NCI-H2196 treated with DMSO at 0.1 percent for 48 hours (cell line): ENCODE data around the gene OMA1.
"Not testable (repeated sequence)": the region's sequence is repeated elsewhere in the genome, so short reads cannot be mapped to it uniquely, and the experiment has no call there.

Source experiments
- DNase-seq: peaks from one replicate; lab custom pipeline; 2025; ENCODE audit not compliant: unreplicated experiment; lab: John Stamatoyannopoulos, UW

OMA1 gene

DNA sequence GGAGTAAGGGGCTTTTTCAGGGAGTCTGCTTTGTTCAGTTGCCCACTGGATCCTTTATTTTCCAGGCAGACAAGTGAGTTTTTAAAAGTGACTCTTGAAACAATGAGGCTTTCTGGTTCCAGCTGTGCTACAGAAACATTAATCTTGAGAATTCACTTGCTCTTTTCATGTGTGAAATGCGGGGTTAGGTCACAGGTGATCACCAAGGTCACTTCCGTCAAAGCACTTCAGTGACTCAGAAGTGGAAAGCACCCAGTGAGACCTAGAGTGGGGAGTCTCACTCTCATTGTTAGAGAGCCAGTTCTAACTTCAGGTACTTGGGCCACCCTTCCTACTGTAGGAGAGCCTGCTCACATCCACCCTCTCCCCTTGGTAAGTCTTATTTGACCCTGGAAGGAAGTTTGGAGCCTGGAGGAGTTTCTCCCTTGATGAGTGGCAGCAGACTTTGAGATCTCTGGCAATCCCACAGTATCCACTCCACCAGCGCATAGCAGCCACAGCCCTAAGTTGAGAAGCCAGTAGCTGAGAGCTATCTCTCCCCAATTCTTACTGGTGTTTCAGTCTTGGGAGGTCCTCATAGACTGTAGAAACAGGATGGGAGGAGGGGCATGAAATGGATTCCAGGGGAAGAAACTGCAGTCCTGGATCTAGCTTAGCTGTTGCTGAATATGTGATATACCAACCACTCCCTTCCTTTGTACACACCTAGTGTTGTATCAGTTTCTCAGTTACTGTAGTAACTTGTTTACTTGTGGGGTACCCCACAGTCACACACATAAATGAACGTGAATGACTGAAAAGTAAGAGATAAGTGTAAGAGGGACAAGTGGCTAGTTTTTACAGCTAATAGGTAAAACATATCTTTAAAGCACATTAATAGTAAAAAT, 27.4 kb upstream of the OMA1 start:
- no peak for DNase-seq

DNA sequence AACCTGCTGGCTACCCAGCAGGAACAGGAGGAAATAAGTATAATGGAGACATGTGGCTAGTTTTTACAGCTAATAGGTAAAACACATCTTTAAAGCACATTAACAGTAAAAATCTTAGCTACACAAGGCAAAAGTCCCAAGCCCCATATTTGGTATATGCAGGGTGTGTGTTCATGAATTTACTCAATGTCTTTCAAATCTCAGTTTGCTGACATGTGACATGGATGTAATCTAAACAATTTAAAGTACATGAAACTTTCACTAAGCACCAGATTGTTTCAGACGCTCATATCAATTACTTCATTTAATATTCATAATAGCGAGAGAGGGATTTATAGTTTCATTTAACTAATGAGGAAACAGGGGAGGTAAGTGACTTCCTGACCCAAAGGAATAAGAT, 26.6 kb upstream of the OMA1 start:
- no peak for DNase-seq

DNA sequence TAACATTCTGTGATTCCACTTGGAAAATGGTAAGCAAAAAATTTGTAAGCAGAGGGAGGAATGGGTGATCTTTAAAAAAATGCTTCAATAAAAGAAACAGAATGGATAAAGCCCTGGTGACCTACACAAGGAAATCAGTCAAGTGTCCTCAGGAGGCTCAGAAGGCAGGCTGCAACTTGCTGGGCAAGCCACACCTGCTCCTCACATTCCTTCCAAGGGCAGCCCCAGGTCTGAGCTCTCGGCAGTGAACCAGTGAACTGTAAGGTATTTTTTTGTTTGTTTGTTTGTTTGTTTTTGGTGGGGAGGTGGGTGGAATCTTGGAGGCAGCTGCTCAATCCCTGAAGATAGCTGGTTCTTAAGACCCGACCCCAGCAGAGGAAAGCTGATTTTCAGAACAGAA, 26.2 kb upstream of the OMA1 start:
- DNase-seq = no peak

DNA sequence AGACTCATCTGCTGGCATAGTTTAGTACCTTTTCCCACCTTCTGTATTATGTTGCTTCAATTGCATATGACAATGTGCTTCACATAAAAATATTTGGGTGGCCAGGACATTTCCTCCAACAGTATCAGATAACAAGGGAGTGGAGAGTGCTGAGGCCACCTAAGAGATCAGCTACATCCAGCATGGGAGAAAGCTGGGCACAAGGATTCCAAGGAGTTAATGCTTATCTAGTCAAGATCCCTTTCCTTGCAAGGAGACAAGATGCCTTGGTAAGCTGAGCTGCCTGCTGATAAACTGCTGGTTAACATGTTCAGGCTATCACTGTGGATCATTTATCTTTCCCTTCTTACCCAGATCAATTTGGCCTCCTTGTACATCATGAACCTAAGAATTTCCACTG, 25.1 kb upstream of the OMA1 start:
- DNase-seq = no peak

DNA sequence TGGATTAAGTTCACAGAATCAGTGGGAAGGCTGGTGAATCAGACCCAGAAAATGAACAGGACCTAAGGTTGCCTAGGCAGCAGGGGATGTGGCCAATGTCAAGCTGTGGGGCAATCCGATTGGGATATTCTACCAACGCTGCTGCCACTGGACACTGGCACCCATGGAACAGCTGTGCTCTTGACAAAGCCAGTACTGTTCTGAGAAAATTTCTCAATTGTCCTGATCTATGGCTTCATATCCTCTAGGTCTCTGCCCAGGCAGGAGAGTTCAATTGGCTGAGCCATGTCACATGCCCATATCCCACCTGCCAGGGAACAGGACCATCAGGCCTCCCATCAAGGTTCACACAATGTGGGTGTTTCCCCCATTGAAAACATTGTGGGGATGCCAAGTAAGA, 24.3 kb upstream of the OMA1 start:
- no peak for DNase-seq

DNA sequence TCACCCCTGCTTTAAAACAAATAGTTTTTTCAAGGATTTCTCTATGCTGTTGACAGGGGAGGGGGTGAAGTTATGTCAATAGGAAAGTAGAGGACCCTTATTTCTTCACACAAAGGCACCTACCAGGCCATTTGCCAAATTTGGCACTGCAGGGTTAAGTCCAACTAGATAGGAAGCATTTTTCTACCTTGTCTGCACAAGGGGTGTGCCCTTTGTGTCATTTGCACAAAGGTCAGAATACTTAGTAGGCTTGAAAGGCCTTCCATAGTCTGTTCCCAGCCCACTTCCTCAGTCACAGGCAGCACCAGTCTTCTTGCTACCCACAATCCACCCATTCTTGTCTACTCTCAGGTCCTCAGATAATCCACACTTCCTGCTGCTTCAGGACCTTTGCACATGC, 23.6 kb upstream of the OMA1 start:
- no peak for DNase-seq

DNA sequence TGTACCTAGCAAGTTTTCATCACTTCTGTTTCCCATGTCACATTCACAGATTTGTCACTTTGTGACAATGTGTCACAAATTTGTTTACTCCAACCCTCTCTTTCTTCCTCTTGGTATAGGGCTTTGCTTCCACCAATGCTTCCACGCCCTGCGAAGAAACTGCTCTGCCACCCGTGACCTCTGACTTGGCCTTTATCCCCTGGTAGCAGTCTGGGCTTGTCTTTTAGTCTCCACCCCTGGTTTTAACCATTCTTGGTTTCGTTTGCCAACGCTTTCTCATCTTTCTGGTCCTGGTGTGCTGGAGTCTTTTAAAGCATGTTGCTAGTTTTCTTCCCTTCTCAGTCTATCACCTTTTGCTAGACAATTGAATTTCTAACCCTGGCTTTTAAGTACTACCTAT, 22.4 kb upstream of the OMA1 start:
- no peak for DNase-seq

DNA sequence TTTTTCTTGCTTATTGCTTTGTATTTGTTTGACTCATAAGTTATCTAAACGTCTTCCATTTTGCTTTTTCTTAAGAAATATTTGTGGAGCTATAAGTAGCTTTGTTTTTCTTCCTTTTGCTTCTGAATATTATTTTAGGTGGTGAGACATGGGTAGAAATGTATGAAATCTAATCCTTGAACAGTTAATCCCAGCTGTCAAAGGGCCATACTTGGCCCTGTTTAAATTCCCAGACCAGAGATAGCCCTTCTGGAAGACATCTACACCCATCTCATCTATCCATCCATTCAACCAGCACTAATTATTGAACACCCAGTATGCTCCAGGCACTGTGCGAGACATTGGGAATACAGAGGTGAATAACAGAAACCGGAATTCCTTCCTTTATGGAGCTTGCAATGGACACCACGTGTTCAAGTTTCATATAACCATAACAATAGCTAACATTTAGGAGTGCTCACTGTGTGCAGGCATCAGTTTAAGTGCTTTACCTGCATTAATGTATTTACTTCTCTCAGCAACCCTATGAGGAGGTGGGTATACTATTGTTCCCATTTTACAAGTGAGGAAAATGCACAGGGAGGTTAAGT, 21.8 kb upstream of the OMA1 start:
- DNase-seq = no peak

DNA sequence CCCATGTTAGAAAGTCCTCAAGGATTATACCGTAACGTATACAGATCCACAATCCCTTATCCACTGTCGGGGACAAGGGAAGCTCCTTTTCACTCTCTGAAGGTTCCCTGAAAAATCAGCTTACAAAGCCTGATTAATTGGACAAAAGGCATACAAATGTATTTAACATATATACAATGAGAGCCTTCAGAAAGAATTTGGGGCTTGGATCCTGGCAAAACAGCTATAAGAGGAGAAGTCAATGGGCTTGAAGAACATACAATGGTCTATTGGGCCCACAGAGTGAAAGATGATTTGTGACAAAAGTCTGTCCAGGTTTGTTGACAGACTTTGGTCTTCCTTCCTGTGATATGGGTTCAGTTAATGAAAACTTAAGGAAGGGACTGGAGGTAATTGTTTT, 19.8 kb upstream of the OMA1 start:
- DNase-seq = no peak

DNA sequence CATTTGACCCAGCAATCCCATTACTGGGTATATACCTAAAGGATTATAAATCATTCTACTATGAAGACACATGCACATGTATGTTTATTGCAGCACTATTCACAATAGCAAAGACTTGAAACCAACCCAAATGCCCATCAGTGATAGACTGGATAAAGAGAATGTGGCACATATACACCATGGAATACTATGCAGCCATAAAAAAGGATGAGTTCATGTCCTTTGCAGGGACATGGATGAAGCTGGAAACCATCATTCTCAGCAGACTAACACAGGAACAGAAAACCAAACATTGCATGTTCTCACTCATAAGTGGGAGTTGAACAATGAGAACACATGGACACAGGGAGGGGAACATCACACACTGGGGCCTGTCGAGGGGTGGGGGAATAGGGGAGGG, 17.2 kb upstream of the OMA1 start:
- DNase-seq = not testable (repeated sequence)

DNA sequence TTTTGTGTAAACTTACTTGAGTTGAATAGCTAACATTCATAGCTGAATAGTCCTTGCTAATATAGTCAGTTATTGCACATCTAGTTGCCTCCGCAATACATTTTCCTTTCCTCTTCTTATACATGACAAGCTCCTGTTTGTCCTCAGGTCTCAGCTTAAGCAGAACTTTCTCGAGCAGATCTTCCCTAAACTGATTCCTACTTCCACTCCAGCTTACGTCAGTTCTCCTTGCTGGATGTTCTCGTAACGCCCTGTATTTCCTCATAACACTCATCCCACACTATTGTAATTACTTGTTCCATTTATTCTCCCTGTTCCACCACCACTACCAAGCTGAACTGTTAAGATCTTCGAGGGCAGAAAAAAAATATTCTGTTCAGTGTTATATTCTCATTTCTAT, 15.1 kb upstream of the OMA1 start:
- no peak for DNase-seq

DNA sequence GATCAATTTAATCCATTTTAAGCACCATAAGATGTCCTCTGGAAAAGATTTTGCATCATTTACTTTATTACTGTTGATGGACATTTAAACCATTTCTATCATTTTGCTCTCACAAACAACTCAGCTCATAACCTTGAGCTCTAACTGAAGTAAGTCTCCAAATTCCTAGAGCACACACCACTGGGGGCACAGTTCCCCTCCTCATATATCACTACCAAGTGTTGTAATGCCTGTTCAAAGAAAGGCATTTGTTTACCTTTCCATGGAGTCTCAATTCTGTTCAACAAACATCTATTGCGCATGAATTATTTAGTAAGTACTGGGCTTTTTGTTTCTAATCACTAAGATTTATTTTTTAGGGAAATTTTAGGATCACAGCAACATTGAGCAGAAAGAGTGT, 8.9 kb upstream of the OMA1 start:
- no peak for DNase-seq

DNA sequence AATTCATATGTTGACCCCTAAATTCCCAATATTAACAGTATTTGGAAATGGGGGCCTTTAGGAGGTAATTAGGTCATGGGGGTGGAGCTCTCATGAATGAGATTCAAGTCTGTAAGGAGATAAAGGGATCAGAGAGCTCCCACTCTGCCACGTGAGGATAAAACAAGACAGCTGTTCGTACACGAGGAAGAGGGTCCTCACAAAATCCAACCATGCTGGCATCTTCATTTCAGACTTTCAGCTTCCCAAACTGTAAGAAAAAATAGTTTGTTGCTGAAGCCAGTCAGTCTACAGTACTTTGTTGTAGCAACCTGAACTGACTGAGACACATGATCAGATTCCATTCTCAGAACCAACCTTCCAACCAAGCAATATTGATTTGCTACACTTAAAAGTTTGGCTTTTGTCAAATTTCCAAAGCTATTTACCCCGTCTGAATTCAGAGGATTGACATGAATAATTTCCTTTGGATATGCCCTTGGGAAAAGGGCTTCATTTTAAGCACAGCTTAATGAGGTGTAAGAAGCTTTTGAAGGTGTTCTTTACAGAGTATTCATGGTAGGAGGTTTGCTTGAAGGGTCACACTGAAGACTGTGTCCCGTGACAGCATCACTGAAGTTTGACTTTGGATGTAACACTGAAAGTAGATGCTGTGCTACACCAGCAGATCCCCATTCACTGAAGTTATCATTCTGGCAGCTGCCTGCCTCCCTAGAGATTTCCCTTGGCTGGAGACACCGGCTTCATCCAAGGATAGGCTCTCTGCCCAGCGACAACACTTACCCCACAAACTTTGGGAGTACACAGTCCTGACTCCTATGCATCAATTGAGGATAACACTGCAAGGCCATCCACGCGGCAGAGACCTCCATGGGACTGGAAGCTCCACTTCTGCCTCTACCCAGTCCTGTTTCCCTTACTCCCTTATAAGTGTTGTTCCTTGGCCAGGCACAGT, 4.9 kb upstream of the OMA1 start:
- no peak for DNase-seq

DNA sequence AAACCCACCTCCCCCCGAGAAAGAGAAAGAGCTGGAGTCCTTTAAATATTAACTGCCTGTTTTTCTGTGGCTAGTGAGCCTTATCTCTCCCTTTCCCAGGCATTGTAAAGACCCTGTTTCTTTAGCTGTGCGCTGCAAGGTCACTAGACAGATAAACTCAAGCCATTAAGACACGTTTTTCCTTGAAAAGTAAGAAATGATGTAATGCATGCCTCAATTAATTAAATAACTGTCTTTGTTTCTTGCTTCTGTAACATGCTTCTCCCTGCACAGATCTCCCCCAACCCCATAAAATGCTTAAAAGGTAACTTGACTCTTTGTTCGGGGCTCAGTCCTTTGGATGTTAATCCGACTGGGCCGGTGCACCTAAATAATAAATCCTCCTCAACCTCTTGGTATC, 2.8 kb upstream of the OMA1 start:
- not testable (repeated sequence) for DNase-seq

DNA sequence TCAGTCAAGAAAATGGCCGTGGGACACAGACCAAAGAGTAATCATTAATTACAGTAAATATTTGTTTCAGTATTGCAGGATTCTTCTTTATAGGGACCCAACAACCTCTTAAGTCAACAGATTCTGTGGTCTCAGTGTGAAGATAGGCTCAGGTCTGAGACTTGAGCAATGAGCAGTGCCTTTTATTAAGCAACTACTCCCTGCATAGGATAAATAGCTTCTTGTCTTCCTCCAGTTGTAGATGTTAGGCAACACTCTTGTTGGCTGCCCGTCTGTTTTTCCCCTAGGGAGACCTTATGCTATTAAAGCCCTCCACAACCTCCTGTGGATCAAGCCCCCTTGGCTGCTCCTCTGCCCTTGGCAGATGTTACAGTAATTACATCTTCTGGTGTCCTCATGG, 1.8 kb upstream of the OMA1 start:
- DNase-seq = no peak

DNA sequence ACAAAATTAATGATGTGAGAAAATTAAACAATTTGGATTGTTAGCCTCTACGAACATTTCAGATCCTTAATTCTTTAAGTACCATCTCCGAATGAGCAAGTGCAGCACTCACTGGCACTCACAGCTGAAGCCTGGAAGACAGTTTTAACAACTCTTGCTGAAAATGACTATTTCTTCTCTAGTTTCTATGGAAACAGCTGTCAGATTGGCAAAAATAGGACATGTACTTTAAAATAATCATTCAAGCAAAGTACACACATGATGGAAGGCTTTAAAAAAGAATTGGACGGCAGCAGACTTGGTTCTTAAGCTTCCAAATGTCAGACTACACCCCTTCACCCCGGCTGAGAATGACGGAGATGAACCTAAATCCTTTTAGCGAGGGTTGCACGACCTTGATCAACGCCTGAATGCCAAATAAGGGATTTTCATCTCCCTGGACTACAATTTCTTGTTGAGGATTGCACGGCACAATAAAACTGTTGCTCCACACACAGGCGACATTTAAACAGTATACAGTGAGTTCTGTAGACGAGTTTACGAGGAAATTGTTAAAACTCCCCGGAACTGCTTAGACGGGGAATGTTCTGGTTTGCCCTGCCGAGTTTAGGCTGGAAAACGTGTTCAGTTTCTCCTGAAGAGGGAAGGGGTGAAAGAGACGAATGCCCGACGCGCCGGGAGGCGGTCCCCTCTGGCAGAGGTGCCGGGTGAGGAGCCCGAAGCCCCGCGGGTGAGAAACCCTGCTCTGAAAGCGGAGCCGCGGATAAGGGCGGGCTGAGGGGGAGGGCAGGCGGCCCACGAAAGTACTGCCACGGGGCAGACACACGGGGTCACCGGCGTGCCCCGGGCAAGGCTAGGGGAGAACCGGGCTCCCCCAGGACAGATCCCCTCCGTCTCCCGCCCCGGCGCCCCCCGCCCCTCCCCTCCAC, 671 bp downstream of the OMA1 start:
- DNase-seq = peak; percentile 23

DNA sequence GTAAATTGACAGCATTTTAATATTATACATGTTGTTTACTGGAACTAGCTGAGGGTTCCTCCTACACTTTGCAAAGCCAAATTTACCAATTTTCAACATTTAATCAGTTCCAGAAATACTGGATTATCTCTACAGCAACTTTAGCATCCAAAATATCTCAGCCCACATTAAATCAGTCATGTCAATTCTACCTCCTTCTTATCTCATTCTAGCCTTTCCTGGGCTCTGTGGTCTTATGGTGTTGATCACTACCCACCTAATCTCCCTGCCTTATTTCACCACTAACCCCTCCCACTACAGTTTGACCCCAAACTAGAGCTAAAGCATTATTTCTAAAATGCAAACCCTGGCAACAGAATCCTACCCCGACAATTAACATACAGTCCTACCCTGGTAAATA, 3.3 kb downstream of the OMA1 start:
- no peak for DNase-seq

DNA sequence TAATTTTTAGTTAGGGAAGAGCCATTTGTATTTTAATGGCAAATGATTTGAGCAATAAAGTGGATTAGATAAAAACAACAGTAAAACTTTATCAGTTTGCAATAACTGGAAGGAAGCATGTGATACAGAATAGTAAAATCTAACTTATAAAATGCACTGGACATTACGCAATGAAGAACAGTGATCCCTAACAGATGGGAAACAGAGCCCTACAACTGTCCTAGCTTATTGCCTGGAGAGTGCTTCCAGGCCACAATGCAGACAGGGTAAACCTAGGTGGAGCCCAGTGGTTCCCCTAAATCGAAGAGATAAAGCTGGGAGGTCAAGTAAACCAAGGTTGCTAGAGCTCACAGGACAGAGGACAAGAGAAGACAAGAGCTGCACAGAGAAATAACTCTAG, 7.0 kb downstream of the OMA1 start:
- no peak for DNase-seq

DNA sequence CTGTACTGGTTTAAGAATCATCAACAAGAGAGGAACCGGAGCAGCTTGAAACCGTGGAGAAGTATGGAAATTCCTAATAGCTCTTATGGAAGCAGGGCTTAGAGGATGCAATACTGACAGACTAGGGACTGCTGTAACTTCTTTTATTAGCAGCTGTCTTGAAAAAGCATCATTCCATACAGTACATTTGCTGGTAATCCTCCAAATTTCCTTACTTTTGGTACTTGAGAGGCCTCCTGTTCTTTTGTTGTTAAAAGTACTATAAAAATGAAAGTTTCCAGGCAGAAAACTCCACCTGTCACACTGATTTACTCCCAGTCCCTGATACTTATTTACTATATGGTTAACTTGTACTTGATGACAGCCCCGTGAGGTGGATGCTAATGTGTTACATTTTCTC, 7.7 kb downstream of the OMA1 start:
- no peak for DNase-seq

DNA sequence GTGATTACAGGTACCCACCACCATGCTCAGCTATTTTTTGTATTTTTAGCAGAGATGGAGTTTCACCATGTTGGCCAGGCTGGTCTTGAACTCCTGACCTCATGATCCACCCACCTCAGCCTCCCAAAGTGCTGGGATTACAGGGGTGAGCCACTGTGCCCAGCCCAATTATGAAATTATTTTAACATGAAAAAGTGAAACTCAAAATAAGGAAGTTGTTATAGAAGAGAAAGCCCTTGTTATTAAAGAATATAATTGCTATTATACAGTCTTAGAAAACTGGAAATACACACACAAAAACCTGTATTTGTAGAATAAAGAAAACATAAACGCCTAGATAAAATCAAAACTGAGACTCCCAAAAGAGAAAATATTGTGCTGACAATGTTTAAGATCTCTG, 14.7 kb downstream of the OMA1 start:
- DNase-seq = not testable (repeated sequence)

DNA sequence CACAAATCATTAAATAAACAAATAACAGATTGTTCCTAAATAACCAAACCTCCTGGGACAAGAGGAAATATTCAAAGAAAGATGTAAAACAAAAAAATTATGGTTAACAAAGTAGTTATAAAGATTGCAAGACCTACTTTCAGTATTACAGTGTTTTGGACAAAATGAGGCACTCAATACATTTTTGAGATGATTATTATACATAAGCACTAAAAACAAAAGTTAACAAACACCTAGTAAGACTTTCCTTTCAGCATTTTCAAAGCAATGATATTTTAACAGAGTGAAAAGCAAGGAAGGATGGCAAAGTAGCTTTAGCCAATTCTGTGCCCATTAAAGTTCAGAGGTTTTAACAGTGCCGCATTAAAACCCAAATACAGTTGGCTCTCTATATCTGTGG, 17.2 kb downstream of the OMA1 start:
- DNase-seq = no peak
